SK-N-SH (cell line): ENCODE measurements around the gene GPR39.

ENCODE experiments used
- CHD2 ChIP-seq: fragments of 150-350 bp; IDR thresholded peaks from 2 replicates; pipeline ENCODE4 v1.6.1; 2018; ENCODE audit warnings: low read length; ENCODE audit not compliant: partially characterized antibody
- EP300 ChIP-seq, 2 experiments: IDR thresholded peaks; 2 replicates each; pipeline versions ENCODE4 v1.4.0 to v1.6.1; 2012; ENCODE audit warnings: borderline replicate concordance in 1 of 2, low read depth in 1 of 2, low read length in 1 of 2
- FOXM1 ChIP-seq: IDR thresholded peaks from 2 replicates; pipeline ENCODE4 v1.4.0; 2012; ENCODE audit warnings: low read depth, mild to moderate bottlenecking
- POLR2AphosphoS5 ChIP-seq: IDR thresholded peaks from 2 replicates; pipeline ENCODE4 v1.6.1; 2012; ENCODE audit warnings: low read depth, low read length
- RCOR1 ChIP-seq: fragments of 150-350 bp; IDR thresholded peaks from 2 replicates; pipeline ENCODE4 v1.6.1; 2017; ENCODE audit warnings: antibody characterized with exemption, low read length
- REST ChIP-seq: IDR thresholded peaks from 2 replicates; pipeline ENCODE4 v1.6.1; 2012; ENCODE audit warnings: mild to moderate bottlenecking, low read depth, low read length, moderate library complexity
- YY1 ChIP-seq: IDR thresholded peaks from 2 replicates; pipeline ENCODE4 v1.4.0; 2012; ENCODE audit warnings: low read depth, mild to moderate bottlenecking
- TF ChIP-seq, protein P1 (sequence below): fragments of 200-600 bp; sonication (generic); IDR thresholded peaks from 2 replicates; pipeline ENCODE4 v1.6.1; 2017; ENCODE audit warnings: antibody characterized with exemption, mild to moderate bottlenecking, moderate library complexity

- TF ChIP-seq, protein P1, sequence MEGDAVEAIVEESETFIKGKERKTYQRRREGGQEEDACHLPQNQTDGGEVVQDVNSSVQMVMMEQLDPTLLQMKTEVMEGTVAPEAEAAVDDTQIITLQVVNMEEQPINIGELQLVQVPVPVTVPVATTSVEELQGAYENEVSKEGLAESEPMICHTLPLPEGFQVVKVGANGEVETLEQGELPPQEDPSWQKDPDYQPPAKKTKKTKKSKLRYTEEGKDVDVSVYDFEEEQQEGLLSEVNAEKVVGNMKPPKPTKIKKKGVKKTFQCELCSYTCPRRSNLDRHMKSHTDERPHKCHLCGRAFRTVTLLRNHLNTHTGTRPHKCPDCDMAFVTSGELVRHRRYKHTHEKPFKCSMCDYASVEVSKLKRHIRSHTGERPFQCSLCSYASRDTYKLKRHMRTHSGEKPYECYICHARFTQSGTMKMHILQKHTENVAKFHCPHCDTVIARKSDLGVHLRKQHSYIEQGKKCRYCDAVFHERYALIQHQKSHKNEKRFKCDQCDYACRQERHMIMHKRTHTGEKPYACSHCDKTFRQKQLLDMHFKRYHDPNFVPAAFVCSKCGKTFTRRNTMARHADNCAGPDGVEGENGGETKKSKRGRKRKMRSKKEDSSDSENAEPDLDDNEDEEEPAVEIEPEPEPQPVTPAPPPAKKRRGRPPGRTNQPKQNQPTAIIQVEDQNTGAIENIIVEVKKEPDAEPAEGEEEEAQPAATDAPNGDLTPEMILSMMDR, result no peak
- no peak for TF ChIP-seq CHD2
- no peak for TF ChIP-seq EP300 (IDR thresholded peaks at IDR 0.05; ENCODE audit: borderline replicate concordance in 1 of 2, low read depth in 1 of 2, low read length in 1 of 2)
- TF ChIP-seq YY1, result no peak
- no peak for TF ChIP-seq POLR2AphosphoS5
- no peak for TF ChIP-seq RCOR1
- no peak for TF ChIP-seq FOXM1
- no peak for TF ChIP-seq REST
These were observed 106.3 kb downstream of the GPR39 start for GRCh38 chr2:132522901-132523300.
